NT2/D1 (cell line): ENCODE results near the gene EGLN3.

Experiments used
- YY1 ChIP-seq: IDR thresholded peaks from 2 replicates; pipeline ENCODE4 v1.6.1; 2011; ENCODE audit not compliant: insufficient read length, insufficient read depth
- ZNF274 ChIP-seq: IDR thresholded peaks from 2 replicates; pipeline ENCODE4 v1.6.1; 2011; ENCODE audit warnings: mild to moderate bottlenecking, low read depth, low read length

DNA sequence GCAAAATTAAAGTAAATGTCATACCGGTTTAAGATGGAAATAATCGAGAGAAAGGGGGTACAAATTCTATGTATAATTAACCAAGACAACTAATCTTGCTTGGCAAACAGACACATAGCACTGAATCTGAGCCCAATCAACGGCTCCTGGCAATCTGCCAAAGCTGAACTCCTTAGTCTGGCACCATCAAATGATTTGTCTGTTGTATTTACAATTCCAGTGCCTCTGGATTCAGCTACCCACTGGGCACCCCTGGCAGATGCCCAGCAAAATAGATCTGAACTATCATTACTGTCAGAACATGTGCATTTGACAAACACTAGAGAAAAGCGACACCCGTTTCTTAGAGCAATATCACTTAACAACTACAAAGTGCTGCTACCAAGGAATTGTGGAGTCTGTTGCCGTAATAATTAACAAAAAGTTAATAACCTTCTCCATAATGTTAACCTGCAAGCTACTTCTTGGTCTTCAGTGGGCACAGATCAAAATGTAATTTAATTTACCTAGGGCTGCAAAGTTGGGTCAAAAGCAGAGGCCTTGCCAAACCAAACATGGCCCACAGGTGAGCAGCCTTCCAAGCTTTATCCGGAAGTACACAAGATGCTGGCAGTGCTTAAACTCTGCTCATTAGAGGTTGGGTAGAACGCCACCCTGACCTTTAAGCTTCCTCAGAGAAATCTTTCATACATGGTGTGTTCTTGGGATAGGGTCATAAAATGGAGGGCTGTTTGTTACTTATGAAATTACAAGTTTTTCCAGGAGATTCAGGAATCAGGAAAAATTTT is 7.6 kb downstream of the EGLN3 start:
- TF ChIP-seq YY1 (no peak), ZNF274 (no peak)
